AG10803 (cell line): Measurements from ENCODE around the gene HPS4.

Experiments
- DNase-seq: peaks from one replicate; pipeline ENCODE4 v3.0.0; 2010; ENCODE audit warnings: low read depth
- H3K4me3 ChIP-seq: 2 replicates; pipeline ENCODE4 v1.5.1; 2011; ENCODE audit warnings: mild to moderate bottlenecking, low read length, control low read depth
- TF ChIP-seq, protein P1 (sequence below): conservative IDR thresholded peaks from 2 replicates; pipeline ENCODE4 v1.5.1; 2011; ENCODE audit warnings: mild to moderate bottlenecking, low read length, control low read depth, inconsistent platforms

The HPS4 gene

DNA sequence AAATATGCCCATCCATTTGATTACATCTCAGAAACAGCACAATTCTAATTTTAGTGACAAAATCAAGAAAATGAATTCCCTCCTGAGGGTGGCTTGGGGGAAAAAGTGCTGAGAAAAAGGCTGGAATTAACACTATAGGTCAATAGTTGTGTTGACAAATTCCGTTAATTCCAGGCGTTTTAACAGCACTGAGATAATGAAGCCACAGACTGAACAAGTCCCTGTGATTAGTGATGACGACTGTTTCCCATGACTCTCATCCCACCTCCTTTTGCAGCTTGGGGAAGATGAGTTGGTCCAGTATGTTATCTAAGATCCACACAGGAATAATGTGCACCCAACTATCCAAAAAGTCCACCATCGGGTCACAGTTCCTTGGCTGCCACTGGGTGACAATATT lies 12.9 kb upstream of the HPS4 start:
- no peak overlapping the region for H3K4me3 ChIP-seq
- TF ChIP-seq, protein P1, sequence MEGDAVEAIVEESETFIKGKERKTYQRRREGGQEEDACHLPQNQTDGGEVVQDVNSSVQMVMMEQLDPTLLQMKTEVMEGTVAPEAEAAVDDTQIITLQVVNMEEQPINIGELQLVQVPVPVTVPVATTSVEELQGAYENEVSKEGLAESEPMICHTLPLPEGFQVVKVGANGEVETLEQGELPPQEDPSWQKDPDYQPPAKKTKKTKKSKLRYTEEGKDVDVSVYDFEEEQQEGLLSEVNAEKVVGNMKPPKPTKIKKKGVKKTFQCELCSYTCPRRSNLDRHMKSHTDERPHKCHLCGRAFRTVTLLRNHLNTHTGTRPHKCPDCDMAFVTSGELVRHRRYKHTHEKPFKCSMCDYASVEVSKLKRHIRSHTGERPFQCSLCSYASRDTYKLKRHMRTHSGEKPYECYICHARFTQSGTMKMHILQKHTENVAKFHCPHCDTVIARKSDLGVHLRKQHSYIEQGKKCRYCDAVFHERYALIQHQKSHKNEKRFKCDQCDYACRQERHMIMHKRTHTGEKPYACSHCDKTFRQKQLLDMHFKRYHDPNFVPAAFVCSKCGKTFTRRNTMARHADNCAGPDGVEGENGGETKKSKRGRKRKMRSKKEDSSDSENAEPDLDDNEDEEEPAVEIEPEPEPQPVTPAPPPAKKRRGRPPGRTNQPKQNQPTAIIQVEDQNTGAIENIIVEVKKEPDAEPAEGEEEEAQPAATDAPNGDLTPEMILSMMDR = no peak
- no peak for DNase-seq

- DNase-seq = no peak
- TF ChIP-seq, protein P1 = no peak
- H3K4me3 ChIP-seq = no peak overlapping the region
These were observed 10.9 kb upstream of the HPS4 start for GRCh38 chr22:26494506-26494905.

DNA sequence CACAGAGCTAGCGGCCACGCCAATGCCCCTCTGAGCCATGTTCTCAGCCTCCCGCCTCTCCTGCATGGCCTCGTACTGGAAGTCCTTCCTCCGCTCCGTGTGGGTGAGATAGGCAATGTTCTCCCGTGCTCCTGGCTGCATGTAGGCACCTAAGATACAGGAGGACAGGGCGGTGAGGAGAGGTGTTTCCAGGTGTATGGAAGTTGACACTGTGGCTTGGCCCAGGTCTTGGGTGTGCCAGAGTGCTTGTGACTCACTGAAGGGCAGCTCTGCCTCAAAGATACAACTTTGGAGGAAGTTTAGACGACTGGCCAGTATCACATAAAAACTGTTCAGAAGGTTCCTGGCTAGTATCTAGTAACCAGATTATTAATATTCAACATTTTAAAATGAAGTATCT lies 8.6 kb upstream of the HPS4 start:
- no peak for DNase-seq
- no peak overlapping the region for H3K4me3 ChIP-seq
- TF ChIP-seq, protein P1 = no peak

DNA sequence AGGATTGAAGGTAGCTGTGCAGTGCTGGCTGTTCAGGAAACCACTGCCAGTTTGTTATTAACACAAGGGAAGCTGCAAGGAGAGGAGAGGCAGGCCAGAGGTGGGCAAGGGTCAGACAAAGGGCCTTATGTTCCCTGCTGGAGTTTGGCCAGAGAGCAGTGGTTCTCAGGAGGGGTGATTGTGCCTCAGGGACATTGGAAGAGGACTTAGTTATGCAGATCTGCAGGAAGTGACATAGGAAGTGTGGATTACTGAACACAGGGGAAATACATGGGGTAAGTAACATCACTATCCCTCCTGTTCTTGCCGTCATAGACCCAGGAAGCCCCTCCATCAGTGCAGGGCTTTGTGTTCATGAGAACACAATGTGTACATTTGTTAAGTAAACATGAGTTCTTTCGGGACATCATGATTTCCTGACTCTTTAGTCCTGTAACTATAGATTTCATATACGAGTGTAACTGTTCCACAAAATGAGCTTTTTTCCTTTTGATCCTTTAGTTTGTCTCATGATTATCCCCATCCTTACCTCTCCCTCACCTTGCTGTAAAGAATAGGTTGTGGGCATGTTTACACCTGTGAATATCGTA lies 6.0 kb upstream of the HPS4 start:
- H3K4me3 ChIP-seq = no peak overlapping the region
- DNase-seq = no peak
- TF ChIP-seq, protein P1 = no peak

- no peak for DNase-seq
- no peak overlapping the region for H3K4me3 ChIP-seq
- TF ChIP-seq, protein P1 = no peak
These were observed 4.4 kb upstream of the HPS4 start for GRCh38 chr22:26487996-26488395.

- TF ChIP-seq, protein P1 = no peak
- H3K4me3 ChIP-seq = no peak overlapping the region
- DNase-seq = no peak
These were observed 2.8 kb upstream of the HPS4 start for GRCh38 chr22:26486394-26486793.

DNA sequence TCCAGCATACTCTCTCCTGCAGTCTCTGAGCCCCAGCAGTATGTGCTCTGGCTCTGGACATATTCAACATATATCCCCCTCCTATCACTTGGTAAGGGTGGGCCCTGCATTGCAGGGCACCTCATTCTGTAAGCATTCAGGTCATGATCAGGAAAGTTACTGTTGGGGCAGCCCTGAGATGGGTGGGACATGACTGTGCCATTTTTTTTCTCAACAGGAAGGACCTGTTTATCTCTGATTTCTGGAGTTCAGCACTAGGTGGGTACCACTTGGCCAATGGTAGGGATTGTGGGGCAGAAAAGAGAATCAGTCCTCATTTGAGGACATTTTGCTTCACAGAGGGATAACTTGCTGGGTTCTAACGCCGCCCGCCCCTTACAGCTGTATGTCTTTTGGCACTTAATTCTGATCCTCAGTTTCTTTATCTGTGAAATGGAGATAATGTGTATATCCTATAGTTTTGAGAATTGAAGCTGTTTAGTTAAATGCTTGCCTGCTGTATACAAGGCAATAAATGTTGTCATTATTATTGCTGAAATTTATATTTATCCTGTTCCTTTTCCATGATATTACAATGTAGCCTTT lies 2.3 kb upstream of the HPS4 start:
- H3K4me3 ChIP-seq = no peak overlapping the region
- TF ChIP-seq, protein P1 = no peak

More for the DNA sequence above, 2.3 kb upstream of the HPS4 start:
- DNase-seq = no peak
